Erythroblast (primary cell): Measurements from ENCODE around the gene PARVA.

Experiments used
- GATA1 ChIP-seq: IDR thresholded peaks from 2 replicates; pipeline ENCODE4 v1.6.1; 2011; ENCODE audit warnings: low read depth, mild to moderate bottlenecking, control low read depth, low read length, moderate library complexity
- POLR2A ChIP-seq: IDR thresholded peaks from 2 replicates; pipeline ENCODE4 v1.6.1; 2011; ENCODE audit warnings: mild to moderate bottlenecking, low read length

DNA sequence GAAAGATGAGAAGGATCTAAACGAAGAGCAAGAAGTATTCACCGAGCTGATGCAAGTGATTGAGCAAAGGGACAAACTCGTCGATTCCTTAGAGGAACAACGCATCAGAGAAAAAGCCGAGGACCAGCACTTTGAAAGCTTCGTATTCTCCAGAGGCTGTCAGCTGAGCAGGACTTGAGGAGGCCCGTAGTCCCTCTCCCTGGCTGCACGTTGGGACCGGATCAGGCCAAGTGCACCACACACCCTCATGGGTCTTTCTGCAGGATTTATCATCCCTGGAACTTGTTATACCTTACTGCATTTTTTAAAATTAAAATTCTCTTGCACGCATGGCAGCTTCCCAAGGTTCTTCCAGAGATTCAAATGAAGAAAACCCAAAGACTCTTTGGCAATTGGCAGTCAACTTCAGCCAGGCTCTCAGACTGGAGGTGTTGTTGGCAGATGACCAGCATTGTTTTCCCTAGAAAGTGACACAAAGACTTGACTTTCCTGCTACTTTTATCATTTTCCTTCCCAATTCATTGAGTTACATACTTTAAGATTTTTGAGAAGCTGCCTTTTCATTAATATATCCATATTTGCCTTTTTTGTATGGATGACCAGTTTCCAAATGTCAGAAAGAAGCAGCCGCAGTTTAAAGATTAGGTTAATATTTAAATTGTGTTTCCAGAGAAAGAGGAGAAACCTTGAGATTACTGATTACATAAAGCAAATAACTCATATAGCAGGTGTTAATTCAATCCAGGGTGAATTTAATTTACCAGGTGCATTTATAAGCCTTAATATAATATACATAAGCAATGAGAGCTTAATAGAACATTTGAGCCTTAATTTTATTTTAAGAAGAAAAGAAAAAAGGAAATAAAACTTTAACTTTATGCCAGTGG lies 18.8 kb upstream of the PARVA start:
- TF ChIP-seq POLR2A (no peak), GATA1 (no peak)
